Transverse colon (tissue), 4 donors: ENCODE measurements around the gene NAA40. TPM values are rescaled to one million over a fixed set of nuclear protein-coding genes. Genes with fewer than 3 reads are reported as not detected.
A peak's percentile ranks its signal among the peaks of the same experiment; 100 is the strongest.

Experiments used
- DNase-seq: peaks from one replicate; pipeline ENCODE4 v3.0.0-alpha.2; 2019
- H3K27ac ChIP-seq, 4 donors: fragments of 200-600 bp; sonication (generic); 2 replicates each; pipeline ENCODE4 v1.5.1; 2016 to 2018; ENCODE audit warnings: inconsistent platforms in 4 of 4
- H3K27me3 ChIP-seq: fragments of 200-600 bp; sonication (generic); 2 replicates; pipeline ENCODE4 v1.5.1; 2017; ENCODE audit warnings: inconsistent platforms
- H3K36me3 ChIP-seq, 4 donors: fragments of 200-600 bp; sonication (generic); 2 replicates each; pipeline ENCODE4 v1.5.1; 2017 to 2019; ENCODE audit warnings: inconsistent platforms in 4 of 4
- H3K4me1 ChIP-seq, 4 donors: fragments of 200-600 bp; sonication (generic); 2 replicates each; pipeline ENCODE4 v1.5.1; 2017 to 2020; ENCODE audit warnings: inconsistent platforms in 4 of 4
- H3K4me3 ChIP-seq, 4 donors: fragments of 200-600 bp; sonication (generic); 1 replicate in 1 of 4; 2 replicates in 3 of 4; pipeline versions ENCODE4 v1.5.1 to v1.6.1; 2017 to 2019; ENCODE audit warnings: inconsistent platforms in 4 of 4
- H3K9me3 ChIP-seq, 2 donors: fragments of 200-600 bp; sonication (generic); 2 replicates each; pipeline ENCODE4 v1.5.1; 2017 to 2019; ENCODE audit warnings: inconsistent platforms in 2 of 2
- CTCF ChIP-seq, 5 experiments: fragments of 200-600 bp in 3 of 5; fragments of 450-650 bp in 2 of 5; sonication (generic) in 3 of 5; IDR thresholded peaks; 1 replicate in 2 of 5; 2 replicates in 3 of 5; pipeline ENCODE4 v1.5.1; 2016 to 2017; ENCODE audit warnings: antibody characterized with exemption in 5 of 5, inconsistent platforms in 3 of 5, mild to moderate bottlenecking in 2 of 5, moderate library complexity in 1 of 5
- EP300 ChIP-seq: sonication (generic); formaldehyde crosslinking; IDR thresholded peaks from one replicate; pipeline ENCODE4 v1.6.1; 2017; ENCODE audit warnings: antibody characterized with exemption, low read depth
- POLR2A ChIP-seq: fragments of 450-650 bp; IDR thresholded peaks from one replicate; pipeline ENCODE4 v1.6.1; 2016; ENCODE audit warnings: antibody characterized with exemption, mild to moderate bottlenecking, moderate library complexity
- POLR2AphosphoS5 ChIP-seq, 3 donors: sonication (generic); formaldehyde crosslinking; IDR thresholded peaks; one replicate each; pipeline ENCODE4 v1.6.1; 2016; ENCODE audit warnings: antibody characterized with exemption in 3 of 3
- WGBS, 2 donors: methylation state at CpG; one replicate each; pipeline ENCODE4 v1.1.5; 2018; ENCODE audit warnings: low coverage in 1 of 2; 5-methylcytosine and 5-hydroxymethylcytosine counted together
- in situ Hi-C, 4 donors: fragments of 200-750 bp; cut with MboI; loops; one replicate each; pipeline versions ENCODE4 v1.15.0 to v1.15.1; 2017; ENCODE audit warnings: low sequenced_read_pairs in 3 of 4, low pct_ligation_motif_present in 1 of 4, low pct_unique_long_range_greater_than_20kb in 1 of 4
- intact Hi-C: fragments of 100-400 bp; cut with DNase I; formaldehyde crosslinking; loops from one replicate; pipeline ENCODE4 v1.15.1; 2023; ENCODE audit warnings: low total_unique reads
- total RNA-seq, 4 donors: library from RNA; depleted of rRNA; stranded (reverse); fragments of >200 nt; gene quantifications; one replicate each; pipeline ENCODE4 v1.1.0, GENCODE V29; 2016

Gene NAA40
- total RNA-seq, 4 donors from 2014 or later, result 25.8 to 36.6 (median 34.3) TPM

GRCh38 chr11:63939397-63939891, 642 bp downstream of the NAA40 start:
- peak overlapping the region; percentile 76 to 83 (median 80) for H3K27ac ChIP-seq
- no peaks in the 10 kb centered on the region for H3K9me3 ChIP-seq
- TF ChIP-seq CTCF (IDR thresholded peaks at IDR 0.05) (peak in 1 of 5 experiments; percentile 11), EP300 (no peak)
- in situ Hi-C loops, result no loop called here
- WGBS, 2 donors, result 0 to 7% methylated on average over 6 to 26 of the region's 26 CpGs
- peak overlapping the region; percentile 49 to 79 (median 62) for H3K4me3 ChIP-seq
- no peaks in the 10 kb centered on the region for H3K27me3 ChIP-seq
- DNase-seq, result peak; percentile 26
- peaks cover 5 to 51% (median 18%) of the 10 kb centered on the region in 4 donors for H3K4me1 ChIP-seq
- H3K36me3 ChIP-seq, result no peaks in the 10 kb centered on the region
- intact Hi-C loops, result no loop called here

- TF ChIP-seq CTCF (IDR thresholded peaks at IDR 0.05) (no peak), POLR2AphosphoS5 (IDR thresholded peaks at IDR 0.05) (no peak), POLR2A (no peak), EP300 (no peak)
- Histone ChIP-seq H3K27ac (peak overlapping the region in 1 of 4 donors; percentile 20), H3K4me3 (no peak overlapping the region), H3K4me1 (peaks cover 12 to 62% (median 28%) of the 10 kb centered on the region in 4 donors), H3K36me3 (no peaks in the 10 kb centered on the region), H3K9me3 (no peaks in the 10 kb centered on the region), H3K27me3 (no peaks in the 10 kb centered on the region)
- intact Hi-C loops (loop anchor here (2.0 kb wide), 1 partner anchor 174 kb away; no protein-coding TSS in a partner anchor), in situ Hi-C loops (loop anchor here in 2 of 4 donors (10.0 kb wide), 2 partner anchors 106 to 176 kb away; partner anchors contain the start of genes MARK2 (in 2 of the 2) and ZFTA (in 1 of the 2))
- DNase-seq, result no peak
- WGBS, 2 donors, result 81 to 83% methylated on average over 6 of the region's 6 CpGs
These were observed 2.0 kb downstream of the NAA40 start for GRCh38 chr11:63940786-63941185.

- DNase-seq, result no peak
- H3K36me3 ChIP-seq, result no peaks in the 10 kb centered on the region
These were observed 3.1 kb downstream of the NAA40 start for GRCh38 chr11:63941901-63942300.

More at GRCh38 chr11:63941901-63942300, 3.1 kb downstream of the NAA40 start:
- Histone ChIP-seq H3K27me3 (no peaks in the 10 kb centered on the region), H3K9me3 (no peaks in the 10 kb centered on the region), H3K27ac (no peak overlapping the region), H3K4me1 (peaks cover 12 to 66% (median 28%) of the 10 kb centered on the region in 4 donors), H3K4me3 (no peak overlapping the region)
- intact Hi-C loops (loop anchor here (2.0 kb wide), 1 partner anchor 175 kb away; no protein-coding TSS in a partner anchor), in situ Hi-C loops (loop anchor here in 2 of 4 donors (10.0 kb wide), 2 partner anchors 107 to 177 kb away; partner anchors contain the start of genes MARK2 (in 2 of the 2) and ZFTA (in 1 of the 2))
- WGBS, 2 donors, result 81 to 85% methylated on average over 3 to 4 of the region's 4 CpGs
- no peak for TF ChIP-seq CTCF (IDR thresholded peaks at IDR 0.05)
- TF ChIP-seq EP300, result no peak
- TF ChIP-seq POLR2AphosphoS5 (IDR thresholded peaks at IDR 0.05), result no peak
- TF ChIP-seq POLR2A, result no peak
